ENCODE results near the gene RER1. TPM values are rescaled to one million over a fixed set of nuclear protein-coding genes. Genes with fewer than 3 reads are reported as not detected.

Gene RER1
- total RNA-seq, 1 experiment from 2014 or later = 110 TPM

DNA sequence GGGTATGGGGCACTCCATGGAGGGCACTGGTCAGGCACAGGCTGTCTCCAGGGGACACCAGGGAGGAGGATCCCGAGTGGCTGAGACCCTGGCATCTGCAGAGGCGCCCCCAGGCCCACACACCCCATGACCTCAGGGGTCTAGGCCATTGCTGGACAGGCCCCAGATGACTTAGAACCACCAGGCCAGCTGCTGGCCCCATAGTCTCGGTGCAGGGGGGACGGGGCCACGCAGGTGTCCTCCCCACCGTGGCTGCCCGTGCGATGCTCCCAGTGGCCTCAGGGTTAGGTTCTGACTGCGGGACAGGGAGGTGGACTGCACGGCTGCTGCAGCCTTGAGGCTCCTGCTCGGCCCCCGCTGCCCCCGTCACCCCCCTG is 44.2 kb upstream of the RER1 start:
- TF ChIP-seq, protein P1, sequence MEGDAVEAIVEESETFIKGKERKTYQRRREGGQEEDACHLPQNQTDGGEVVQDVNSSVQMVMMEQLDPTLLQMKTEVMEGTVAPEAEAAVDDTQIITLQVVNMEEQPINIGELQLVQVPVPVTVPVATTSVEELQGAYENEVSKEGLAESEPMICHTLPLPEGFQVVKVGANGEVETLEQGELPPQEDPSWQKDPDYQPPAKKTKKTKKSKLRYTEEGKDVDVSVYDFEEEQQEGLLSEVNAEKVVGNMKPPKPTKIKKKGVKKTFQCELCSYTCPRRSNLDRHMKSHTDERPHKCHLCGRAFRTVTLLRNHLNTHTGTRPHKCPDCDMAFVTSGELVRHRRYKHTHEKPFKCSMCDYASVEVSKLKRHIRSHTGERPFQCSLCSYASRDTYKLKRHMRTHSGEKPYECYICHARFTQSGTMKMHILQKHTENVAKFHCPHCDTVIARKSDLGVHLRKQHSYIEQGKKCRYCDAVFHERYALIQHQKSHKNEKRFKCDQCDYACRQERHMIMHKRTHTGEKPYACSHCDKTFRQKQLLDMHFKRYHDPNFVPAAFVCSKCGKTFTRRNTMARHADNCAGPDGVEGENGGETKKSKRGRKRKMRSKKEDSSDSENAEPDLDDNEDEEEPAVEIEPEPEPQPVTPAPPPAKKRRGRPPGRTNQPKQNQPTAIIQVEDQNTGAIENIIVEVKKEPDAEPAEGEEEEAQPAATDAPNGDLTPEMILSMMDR (conservative IDR thresholded peaks at IDR 0.05) = no peak
- no CpG with 5 or more reads among the region's 13 CpGs for WGBS (ENCODE audit: extremely low coverage, insufficient read length, low lambda C conversion rate)
- Histone ChIP-seq H3K79me2 (ENCODE audit: insufficient read depth, low read length) (no peaks in the 10 kb centered on the region), H3K18ac (ENCODE audit: insufficient read length, low read depth, low read length) (no peak overlapping the region), H4K5ac (ENCODE audit: insufficient read length, low read depth, low read length) (no peak overlapping the region), H3K14ac (ENCODE audit: insufficient read depth, low read length) (no peak overlapping the region; the same call in 1 of the 2 replicates), H3K27ac (ENCODE audit: insufficient read length, low read depth, low read length) (no peak overlapping the region), H2BK20ac (ENCODE audit: low read depth, low read length, poor library complexity, severe bottlenecking) (no peak overlapping the region), H4K20me1 (ENCODE audit: control insufficient read depth, insufficient read depth, insufficient read length) (no peaks in the 10 kb centered on the region), H4K91ac (ENCODE audit: insufficient read length, low read depth, low read length) (no peak overlapping the region), H3K9ac (ENCODE audit: extremely low read depth, insufficient read length, low read length) (no peak overlapping the region), H2BK12ac (ENCODE audit: insufficient read length, low read depth, low read length) (no peak overlapping the region), H3K27me3 (ENCODE audit: insufficient read depth, low read length) (no peaks in the 10 kb centered on the region), H3K4me2 (ENCODE audit: insufficient read depth, insufficient read length, low read length) (no peak overlapping the region), H3K9me3 (ENCODE audit: control insufficient read depth, low read depth, low read length) (no peaks in the 10 kb centered on the region), H2BK120ac (ENCODE audit: low read depth, low read length, poor library complexity, severe bottlenecking) (no peak overlapping the region), H3K79me1 (ENCODE audit: insufficient read depth, low read depth, low read length, poor library complexity, severe bottlenecking) (no peaks in the 10 kb centered on the region), H4K8ac (replicated peaks; ENCODE audit: insufficient read length, low read depth, low read length) (no peak overlapping the region), H2BK15ac (ENCODE audit: low read depth, low read length) (no peak overlapping the region), H3K23me2 (ENCODE audit: insufficient read length, low read depth, low read length, poor library complexity, severe bottlenecking) (no peaks in the 10 kb centered on the region), H3K4ac (ENCODE audit: low read depth, low read length) (no peak overlapping the region), H3K23ac (ENCODE audit: insufficient read length, low read depth, low read length) (no peak overlapping the region), H2AFZ (ENCODE audit: low read length) (no peak overlapping the region), H2AK5ac (ENCODE audit: insufficient read length, low read length) (no peak overlapping the region), H2BK5ac (ENCODE audit: insufficient read length, low read length) (no peak overlapping the region), H3T11ph (ENCODE audit: low read length) (no peak overlapping the region), H3K56ac (ENCODE audit: insufficient read length, low read depth, low read length) (no peak overlapping the region), H3K4me1 (ENCODE audit: insufficient read depth, low read length) (no peaks in the 10 kb centered on the region)
- DNase-seq = no peak
- Mint-ChIP-seq H3K27me3 (ENCODE audit: low read depth) (no peaks in the 10 kb centered on the region), H3K36me3 (ENCODE audit: insufficient read depth in 1 of 3, low read depth in 3 of 3) (no peaks in the 10 kb centered on the region), H3K9me3 (no peaks in the 10 kb centered on the region), H3K27ac (peak overlapping the region in 1 of 3 experiments; percentile 87; a peak in 2 of 7 replicates), H3K4me3 (no peak overlapping the region), H3K4me1 (peaks cover 0 to 9% of the 10 kb centered on the region in 2 experiments; a peak in 1 of 4 replicates)
